Epithelial cell of proximal tubule (primary cell): Measurements from ENCODE around the gene TMC5. TPM values are rescaled to one million over a fixed set of nuclear protein-coding genes. Genes with fewer than 3 reads are reported as not detected.

ENCODE experiments used
- DNase-seq: peaks from one replicate; pipeline ENCODE4 v3.0.0-alpha.2; 2011; ENCODE audit warnings: low read depth
- H3K4me3 ChIP-seq: 2 replicates; pipeline ENCODE4 v1.5.1; 2011; ENCODE audit warnings: low read depth, mild to moderate bottlenecking, low read length
- CTCF ChIP-seq: conservative IDR thresholded peaks from 2 replicates; pipeline ENCODE4 v1.5.1; 2012; ENCODE audit warnings: low read depth, mild to moderate bottlenecking, low read length
- total RNA-seq: library from RNA; depleted of rRNA; stranded (reverse); fragments of >200 nt; gene quantifications from 2 replicates; pipeline ENCODE4 v1.2.3, GENCODE V29; 2015

Gene TMC5
- total RNA-seq, 1 donor from 2014 or later = 0.35 TPM

- no peak overlapping the region for H3K4me3 ChIP-seq
- no peak for TF ChIP-seq CTCF
- no peak for DNase-seq
Measured at GRCh38 chr16:19522760-19523159, 105.1 kb downstream of the TMC5 start.

- no peak for TF ChIP-seq CTCF
- H3K4me3 ChIP-seq = no peak overlapping the region
- no peak for DNase-seq
Measured at GRCh38 chr16:19523184-19523558, 105.5 kb downstream of the TMC5 start.

- DNase-seq = peak; percentile 63
- TF ChIP-seq CTCF = no peak
- H3K4me3 ChIP-seq = peak within 1 kb of the TSS; percentile 95
Measured at GRCh38 chr16:19523559-19524355, 106.1 kb downstream of the TMC5 start, which contains the start of gene CCP110. TSS of gene CCP110 (plus strand) at chr16:19523942. CDS start at chr16:19527882, 3,940 bp downstream.

GRCh38 chr16:19524356-19524615 is 106.6 kb downstream of the TMC5 start:
- peak overlapping the region; percentile 95 for H3K4me3 ChIP-seq
- DNase-seq = no peak
- TF ChIP-seq CTCF = no peak

- no peak for DNase-seq
- TF ChIP-seq CTCF = no peak
Measured at GRCh38 chr16:19524616-19525384, 107.1 kb downstream of the TMC5 start.

GRCh38 chr16:19525385-19525723 is 107.7 kb downstream of the TMC5 start:
- no peak for DNase-seq
- no peak for TF ChIP-seq CTCF
- H3K4me3 ChIP-seq = peak overlapping the region; percentile 95

More at GRCh38 chr16:19524616-19525384, 107.1 kb downstream of the TMC5 start:
- peak overlapping the region; percentile 95 for H3K4me3 ChIP-seq

GRCh38 chr16:19527161-19527560 is 109.5 kb downstream of the TMC5 start:
- no peak for DNase-seq
- no peak overlapping the region for H3K4me3 ChIP-seq
- no peak for TF ChIP-seq CTCF
